ENCODE measurements around the gene DPT.
"Not testable (repeated sequence)": the region's sequence is repeated elsewhere in the genome, so short reads cannot be mapped to it uniquely, and the experiment has no call there.

DPT gene

GRCh38 chr1:168728473-168729404, at the start of gene DPT:
DPT (minus strand) TSS chr1:168729206; CDS start chr1:168729174, 32 bp downstream.
- DNase-seq (ENCODE audit: low spot score): no peak
- Mint-ChIP-seq H3K27ac (no peak within 1 kb of the TSS), H3K27me3 (ENCODE audit: low read depth) (peaks cover 3% of the 10 kb centered on the region), H3K36me3 (ENCODE audit: low read depth) (no peaks in the 10 kb centered on the region), H3K4me3 (no peak within 1 kb of the TSS), H3K9me3 (no peaks in the 10 kb centered on the region), H3K4me1 (ENCODE audit: low read depth) (peaks cover 4% of the 10 kb centered on the region)

- H3K4me3 Mint-ChIP-seq: no peak overlapping the region
- peaks cover 5% of the 10 kb centered on the region for H3K27me3 Mint-ChIP-seq (ENCODE audit: low read depth)
- H3K27ac Mint-ChIP-seq: no peak overlapping the region
- no peaks in the 10 kb centered on the region for H3K36me3 Mint-ChIP-seq (ENCODE audit: low read depth)
- H3K4me1 Mint-ChIP-seq (ENCODE audit: low read depth): no peaks in the 10 kb centered on the region
- no peak for DNase-seq (ENCODE audit: low spot score)
- H3K9me3 Mint-ChIP-seq: no peaks in the 10 kb centered on the region
These were observed 46.4 kb upstream of the DPT start for GRCh38 chr1:168775366-168775765.

- no peak overlapping the region for H3K27ac Mint-ChIP-seq
- H3K9me3 Mint-ChIP-seq: no peaks in the 10 kb centered on the region
- no peaks in the 10 kb centered on the region for H3K36me3 Mint-ChIP-seq (ENCODE audit: low read depth)
- H3K4me1 Mint-ChIP-seq (ENCODE audit: low read depth): no peaks in the 10 kb centered on the region
- peaks cover 2% of the 10 kb centered on the region for H3K27me3 Mint-ChIP-seq (ENCODE audit: low read depth)
- H3K4me3 Mint-ChIP-seq: no peak overlapping the region
- no peak for DNase-seq (ENCODE audit: low spot score)
These were observed 45.2 kb upstream of the DPT start for GRCh38 chr1:168774241-168774640.

GRCh38 chr1:168772428-168773060, 43.5 kb upstream of the DPT start:
- DNase-seq (ENCODE audit: low spot score): no peak
- no peaks in the 10 kb centered on the region for H3K27me3 Mint-ChIP-seq (ENCODE audit: low read depth)
- H3K27ac Mint-ChIP-seq: no peak overlapping the region
- H3K4me3 Mint-ChIP-seq: no peak overlapping the region
- H3K4me1 Mint-ChIP-seq (ENCODE audit: low read depth): no peaks in the 10 kb centered on the region
- H3K9me3 Mint-ChIP-seq: no peaks in the 10 kb centered on the region
- H3K36me3 Mint-ChIP-seq (ENCODE audit: low read depth): no peaks in the 10 kb centered on the region

- no peak overlapping the region for H3K4me3 Mint-ChIP-seq
- no peak overlapping the region for H3K27ac Mint-ChIP-seq
- no peaks in the 10 kb centered on the region for H3K27me3 Mint-ChIP-seq (ENCODE audit: low read depth)
- DNase-seq (ENCODE audit: low spot score): no peak
- no peaks in the 10 kb centered on the region for H3K4me1 Mint-ChIP-seq (ENCODE audit: low read depth)
- no peaks in the 10 kb centered on the region for H3K9me3 Mint-ChIP-seq
- H3K36me3 Mint-ChIP-seq (ENCODE audit: low read depth): no peaks in the 10 kb centered on the region
These were observed 42.2 kb upstream of the DPT start for GRCh38 chr1:168771104-168771630.

- H3K27me3 Mint-ChIP-seq (ENCODE audit: low read depth); H3K4me3 Mint-ChIP-seq; H3K9me3 Mint-ChIP-seq; H3K36me3 Mint-ChIP-seq (ENCODE audit: low read depth); H3K4me1 Mint-ChIP-seq (ENCODE audit: low read depth); H3K27ac Mint-ChIP-seq; DNase-seq (ENCODE audit: low spot score): not testable (repeated sequence)
These were observed 40.9 kb upstream of the DPT start for GRCh38 chr1:168769893-168770292.

GRCh38 chr1:168767894-168768584, 39.0 kb upstream of the DPT start:
- Mint-ChIP-seq H3K36me3 (ENCODE audit: low read depth) (no peaks in the 10 kb centered on the region), H3K4me1 (ENCODE audit: low read depth) (no peaks in the 10 kb centered on the region)
- DNase-seq (ENCODE audit: low spot score): no peak

GRCh38 chr1:168766568-168766967, 37.6 kb upstream of the DPT start:
- Mint-ChIP-seq H3K4me1 (ENCODE audit: low read depth) (no peaks in the 10 kb centered on the region), H3K9me3 (no peaks in the 10 kb centered on the region), H3K27me3 (ENCODE audit: low read depth) (no peaks in the 10 kb centered on the region), H3K36me3 (ENCODE audit: low read depth) (no peaks in the 10 kb centered on the region), H3K4me3 (no peak overlapping the region), H3K27ac (no peak overlapping the region)
- DNase-seq (ENCODE audit: low spot score): no peak

More at GRCh38 chr1:168767894-168768584, 39.0 kb upstream of the DPT start:
- no peaks in the 10 kb centered on the region for H3K27me3 Mint-ChIP-seq (ENCODE audit: low read depth)
- no peaks in the 10 kb centered on the region for H3K9me3 Mint-ChIP-seq
- H3K27ac Mint-ChIP-seq: no peak overlapping the region
- no peak overlapping the region for H3K4me3 Mint-ChIP-seq

GRCh38 chr1:168763031-168763430, 34.0 kb upstream of the DPT start:
- no peak for DNase-seq (ENCODE audit: low spot score)
- no peaks in the 10 kb centered on the region for H3K36me3 Mint-ChIP-seq (ENCODE audit: low read depth)
- H3K4me1 Mint-ChIP-seq (ENCODE audit: low read depth): no peaks in the 10 kb centered on the region
- H3K4me3 Mint-ChIP-seq: no peak overlapping the region
- no peaks in the 10 kb centered on the region for H3K27me3 Mint-ChIP-seq (ENCODE audit: low read depth)
- no peak overlapping the region for H3K27ac Mint-ChIP-seq
- H3K9me3 Mint-ChIP-seq: no peaks in the 10 kb centered on the region

GRCh38 chr1:168762473-168762872, 33.5 kb upstream of the DPT start:
- H3K9me3 Mint-ChIP-seq: no peaks in the 10 kb centered on the region

GRCh38 chr1:168760781-168761180, 31.8 kb upstream of the DPT start:
- Mint-ChIP-seq H3K27me3 (ENCODE audit: low read depth) (no peaks in the 10 kb centered on the region), H3K9me3 (no peaks in the 10 kb centered on the region), H3K4me1 (ENCODE audit: low read depth) (no peaks in the 10 kb centered on the region), H3K36me3 (ENCODE audit: low read depth) (no peaks in the 10 kb centered on the region), H3K4me3 (no peak overlapping the region), H3K27ac (no peak overlapping the region)
- DNase-seq (ENCODE audit: low spot score): no peak

More at GRCh38 chr1:168762473-168762872, 33.5 kb upstream of the DPT start:
- Mint-ChIP-seq H3K36me3 (ENCODE audit: low read depth) (no peaks in the 10 kb centered on the region), H3K27ac (no peak overlapping the region), H3K4me1 (ENCODE audit: low read depth) (no peaks in the 10 kb centered on the region), H3K27me3 (ENCODE audit: low read depth) (no peaks in the 10 kb centered on the region), H3K4me3 (no peak overlapping the region)
- DNase-seq (ENCODE audit: low spot score): no peak

- no peaks in the 10 kb centered on the region for H3K9me3 Mint-ChIP-seq
- no peak overlapping the region for H3K4me3 Mint-ChIP-seq
- H3K36me3 Mint-ChIP-seq (ENCODE audit: low read depth): no peaks in the 10 kb centered on the region
- H3K4me1 Mint-ChIP-seq (ENCODE audit: low read depth): no peaks in the 10 kb centered on the region
- no peaks in the 10 kb centered on the region for H3K27me3 Mint-ChIP-seq (ENCODE audit: low read depth)
- DNase-seq (ENCODE audit: low spot score): no peak
- no peak overlapping the region for H3K27ac Mint-ChIP-seq
These were observed 31.2 kb upstream of the DPT start for GRCh38 chr1:168760241-168760640.

- Mint-ChIP-seq H3K36me3 (ENCODE audit: low read depth) (no peaks in the 10 kb centered on the region), H3K9me3 (no peaks in the 10 kb centered on the region), H3K4me1 (ENCODE audit: low read depth) (no peaks in the 10 kb centered on the region), H3K27me3 (ENCODE audit: low read depth) (no peaks in the 10 kb centered on the region), H3K27ac (no peak overlapping the region), H3K4me3 (no peak overlapping the region)
- DNase-seq (ENCODE audit: low spot score): no peak
These were observed 30.1 kb upstream of the DPT start for GRCh38 chr1:168759077-168759476.

- no peak for DNase-seq (ENCODE audit: low spot score)
- no peak overlapping the region for H3K27ac Mint-ChIP-seq
- H3K27me3 Mint-ChIP-seq (ENCODE audit: low read depth): no peaks in the 10 kb centered on the region
- H3K36me3 Mint-ChIP-seq (ENCODE audit: low read depth): no peaks in the 10 kb centered on the region
- H3K9me3 Mint-ChIP-seq: no peaks in the 10 kb centered on the region
- H3K4me3 Mint-ChIP-seq: no peak overlapping the region
- H3K4me1 Mint-ChIP-seq (ENCODE audit: low read depth): no peaks in the 10 kb centered on the region
These were observed 29.5 kb upstream of the DPT start for GRCh38 chr1:168758503-168758902.

Data from T-helper 2 cell treated with Interferon-gamma antibody and Interleukin-4, amounts not matched to agents 5 μg/mL and 100 μg/mL, for 36 hours (primary cell).